PC-9 (cell line): ENCODE data around the gene MAP3K5. TPM values are rescaled to one million over a fixed set of nuclear protein-coding genes. Genes with fewer than 3 reads are reported as not detected.

ENCODE experiments used
- BruUV-seq: library from RNA; stranded (reverse); fragments of 400-500 nt; replicated peaks from 2 replicates; lab custom pipeline; 2021; lab: Mats Ljungman, UMichigan
- CTCF ChIA-PET: fragments of 300-600 bp; sonication (Branson Sonifier 250); formaldehyde crosslinking; loops from one replicate; lab custom pipeline; 2022; ENCODE audit warnings: antibody characterized with exemption; lab: Charles Lee
- POLR2A ChIA-PET: fragments of 300-600 bp; sonication (Branson Sonifier 250); formaldehyde crosslinking; loops from one replicate; lab custom pipeline; 2022; ENCODE audit warnings: antibody characterized with exemption; ENCODE audit not compliant: unreplicated experiment; lab: Charles Lee
- DNase-seq, 2 experiments: peaks; one replicate each; pipeline versions ENCODE4 v3.0.0 to v3.0.0-alpha.2; 2015 to 2022; ENCODE audit warnings: mixed read lengths in 1 of 2
- H2AFZ ChIP-seq: fragments of 200-600 bp; sonication (generic); 2 replicates; pipeline ENCODE4 v1.8.1; 2017; ENCODE audit warnings: antibody characterized with exemption
- H3F3A ChIP-seq: fragments of 200-600 bp; sonication (generic); 2 replicates; pipeline ENCODE4 v1.8.1; 2017; ENCODE audit warnings: antibody characterized with exemption, mild to moderate bottlenecking, low read depth; ENCODE audit not compliant: insufficient read depth
- H3K27ac ChIP-seq: fragments of 200-600 bp; sonication (generic); 2 replicates; pipeline ENCODE4 v1.6.1; 2016; ENCODE audit warnings: mixed run types
- H3K27me3 ChIP-seq: fragments of 200-600 bp; sonication (generic); 2 replicates; pipeline ENCODE4 v1.6.1; 2016; ENCODE audit warnings: low read depth, mixed run types; ENCODE audit not compliant: insufficient read depth
- H3K36me3 ChIP-seq: fragments of 200-600 bp; sonication (generic); 2 replicates; pipeline ENCODE4 v1.6.1; 2016; ENCODE audit warnings: low read depth, mixed run types
- H3K4me1 ChIP-seq: fragments of 200-600 bp; sonication (generic); replicated peaks from 2 replicates; pipeline ENCODE4 v1.6.1; 2016; ENCODE audit warnings: mixed run types; ENCODE audit not compliant: insufficient read depth
- H3K4me2 ChIP-seq: fragments of 200-600 bp; sonication (generic); 2 replicates; pipeline ENCODE4 v1.6.1; 2017; ENCODE audit warnings: mixed run types
- H3K4me3 ChIP-seq: fragments of 200-600 bp; sonication (generic); 2 replicates; pipeline ENCODE4 v1.6.1; 2016; ENCODE audit warnings: mixed run types
- H3K79me2 ChIP-seq: fragments of 200-600 bp; sonication (generic); 2 replicates; pipeline ENCODE4 v1.6.1; 2017; ENCODE audit warnings: low read depth, mixed run types
- H3K9me2 ChIP-seq: fragments of 200-600 bp; sonication (generic); 2 replicates; pipeline ENCODE4 v1.8.1; 2017; ENCODE audit warnings: mild to moderate bottlenecking; ENCODE audit not compliant: insufficient read depth
- H3K9me3 ChIP-seq: fragments of 200-600 bp; sonication (generic); 2 replicates; pipeline ENCODE4 v1.8.1; 2016; ENCODE audit warnings: low read depth; ENCODE audit not compliant: insufficient read depth
- H4K20me1 ChIP-seq: fragments of 200-600 bp; sonication (generic); 2 replicates; pipeline ENCODE4 v1.8.1; 2017; ENCODE audit not compliant: insufficient read depth
- EZH2 ChIP-seq: fragments of 200-600 bp; sonication (generic); IDR thresholded peaks from 2 replicates; pipeline ENCODE4 v1.8.0; 2017; ENCODE audit warnings: antibody characterized with exemption, low read depth
- intact Hi-C: fragments of 100-400 bp; cut with micrococcal nuclease; formaldehyde crosslinking; loops from one replicate; pipeline ENCODE4 v1.10.0; 2022; ENCODE audit not compliant: unreplicated experiment
- total RNA-seq: library from RNA; stranded (reverse); gene quantifications from 2 replicates; pipeline ENCODE4 v1.2.3, GENCODE V29; 2021
- TF ChIP-seq, protein P1 (sequence below): fragments of 200-600 bp; sonication (generic); conservative IDR thresholded peaks from 2 replicates; pipeline ENCODE4 v1.6.1; 2017; ENCODE audit warnings: mixed run types, antibody characterized with exemption, mild to moderate bottlenecking, moderate library complexity

MAP3K5 gene
- total RNA-seq, 1 experiment from 2014 or later: 10.9 TPM

DNA sequence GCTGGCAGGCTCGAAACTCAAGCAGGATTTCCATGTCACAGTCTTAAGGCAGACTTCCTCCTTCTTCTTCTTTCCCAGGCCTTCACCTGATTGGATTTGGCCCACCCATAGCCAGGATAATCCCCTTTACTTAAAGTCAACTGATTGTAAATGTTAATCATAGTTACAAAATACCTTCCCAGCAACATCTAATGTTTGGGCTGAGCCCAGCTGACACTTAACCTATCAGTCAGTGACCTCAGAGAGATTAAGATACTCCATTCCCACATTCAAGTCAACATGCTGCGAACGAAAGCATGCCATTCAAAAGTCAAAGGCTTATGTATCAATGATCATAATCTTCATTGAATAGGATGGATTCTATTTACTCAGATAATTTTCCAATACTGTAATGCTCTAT lies 258.0 kb downstream of the MAP3K5 start:
- no peak for TF ChIP-seq EZH2
- TF ChIP-seq, protein P1, sequence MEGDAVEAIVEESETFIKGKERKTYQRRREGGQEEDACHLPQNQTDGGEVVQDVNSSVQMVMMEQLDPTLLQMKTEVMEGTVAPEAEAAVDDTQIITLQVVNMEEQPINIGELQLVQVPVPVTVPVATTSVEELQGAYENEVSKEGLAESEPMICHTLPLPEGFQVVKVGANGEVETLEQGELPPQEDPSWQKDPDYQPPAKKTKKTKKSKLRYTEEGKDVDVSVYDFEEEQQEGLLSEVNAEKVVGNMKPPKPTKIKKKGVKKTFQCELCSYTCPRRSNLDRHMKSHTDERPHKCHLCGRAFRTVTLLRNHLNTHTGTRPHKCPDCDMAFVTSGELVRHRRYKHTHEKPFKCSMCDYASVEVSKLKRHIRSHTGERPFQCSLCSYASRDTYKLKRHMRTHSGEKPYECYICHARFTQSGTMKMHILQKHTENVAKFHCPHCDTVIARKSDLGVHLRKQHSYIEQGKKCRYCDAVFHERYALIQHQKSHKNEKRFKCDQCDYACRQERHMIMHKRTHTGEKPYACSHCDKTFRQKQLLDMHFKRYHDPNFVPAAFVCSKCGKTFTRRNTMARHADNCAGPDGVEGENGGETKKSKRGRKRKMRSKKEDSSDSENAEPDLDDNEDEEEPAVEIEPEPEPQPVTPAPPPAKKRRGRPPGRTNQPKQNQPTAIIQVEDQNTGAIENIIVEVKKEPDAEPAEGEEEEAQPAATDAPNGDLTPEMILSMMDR: no peak
- Histone ChIP-seq H3K27ac (no peak overlapping the region), H3K9me2 (0 out of 2 replicates have a peak, but pooled peaks cover 3% of the 10 kb centered on the region), H3K9me3 (no peaks in the 10 kb centered on the region), H2AFZ (no peak overlapping the region), H3K27me3 (no peaks in the 10 kb centered on the region), H3K36me3 (0 out of 2 replicates have a peak, but pooled peaks cover 4% of the 10 kb centered on the region), H3K79me2 (peaks cover 68% of the 10 kb centered on the region), H3K4me2 (no peak overlapping the region), H3K4me3 (no peak overlapping the region), H3K4me1 (no peaks in the 10 kb centered on the region), H3F3A (no peaks in the 10 kb centered on the region), H4K20me1 (peaks cover 36% of the 10 kb centered on the region; the same call in 1 of the 2 replicates)
- CTCF ChIA-PET: no interaction called here
- BruUV-seq: no TSS peak
- no peak for DNase-seq
- intact Hi-C loops: no loop called here
- POLR2A ChIA-PET: no interaction called here

DNA sequence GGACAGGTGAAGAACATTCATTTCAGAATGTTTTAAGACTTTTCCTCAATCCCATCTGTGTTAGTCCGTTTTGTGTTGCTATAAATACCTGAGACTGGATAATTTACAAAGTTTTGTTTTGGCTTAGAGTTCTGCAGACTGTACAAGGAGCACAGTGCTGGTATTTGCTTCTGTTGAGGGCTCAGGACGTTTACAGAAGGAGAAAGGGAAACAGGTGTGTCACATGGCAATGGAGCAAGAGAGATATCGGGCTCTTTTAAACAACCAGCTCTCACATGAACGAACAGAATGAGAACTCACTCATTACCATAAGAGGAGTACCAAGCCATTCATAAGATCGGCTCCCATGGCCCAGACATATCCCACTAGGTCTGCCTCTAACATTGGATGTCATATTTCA lies 258.8 kb downstream of the MAP3K5 start:
- Histone ChIP-seq H3K9me3 (no peaks in the 10 kb centered on the region), H3K9me2 (0 out of 2 replicates have a peak, but pooled peaks cover 3% of the 10 kb centered on the region), H4K20me1 (peaks cover 36% of the 10 kb centered on the region; the same call in 1 of the 2 replicates), H3K36me3 (0 out of 2 replicates have a peak, but pooled peaks cover 4% of the 10 kb centered on the region), H3K27ac (no peak overlapping the region), H3K4me1 (no peaks in the 10 kb centered on the region), H3K4me2 (no peak overlapping the region), H3K4me3 (no peak overlapping the region), H3F3A (no peaks in the 10 kb centered on the region), H2AFZ (no peak overlapping the region), H3K27me3 (no peaks in the 10 kb centered on the region), H3K79me2 (peaks cover 65% of the 10 kb centered on the region)
- TF ChIP-seq, protein P1: no peak
- no peak for TF ChIP-seq EZH2
- ChIA-PET POLR2A (no interaction called here), CTCF (no interaction called here)
- BruUV-seq: no TSS peak
- intact Hi-C loops: no loop called here
- DNase-seq: no peak

DNA sequence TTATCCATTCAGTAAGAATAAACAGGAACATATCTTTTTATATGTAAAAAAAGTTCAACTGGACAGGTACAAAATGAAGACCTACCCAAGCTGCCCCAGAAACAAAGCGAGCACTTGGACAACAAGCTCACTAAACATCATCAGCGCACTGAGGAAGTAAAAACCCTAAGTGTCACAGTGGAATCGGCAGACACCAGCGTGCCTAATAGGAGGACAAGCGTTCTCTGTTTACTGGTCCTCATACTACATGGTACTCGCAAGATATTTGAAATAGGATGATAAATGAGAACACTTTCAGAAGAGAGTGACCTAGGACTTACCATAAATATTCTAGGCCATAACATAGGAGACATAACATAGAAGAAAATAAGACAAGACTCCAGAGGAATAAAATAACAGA lies 260.2 kb downstream of the MAP3K5 start:
- H3K9me2 ChIP-seq: 0 out of 2 replicates have a peak, but pooled peaks cover 3% of the 10 kb centered on the region
- H3K4me1 ChIP-seq: no peaks in the 10 kb centered on the region
- no peaks in the 10 kb centered on the region for H3K9me3 ChIP-seq
- no peak overlapping the region for H3K4me3 ChIP-seq
- H3K27ac ChIP-seq: no peak overlapping the region
- POLR2A ChIA-PET: no interaction called here
- TF ChIP-seq, protein P1: no peak
- TF ChIP-seq EZH2: no peak
- BruUV-seq: no TSS peak
- DNase-seq: no peak
- intact Hi-C loops: no loop called here
- H3K4me2 ChIP-seq: no peak overlapping the region
- CTCF ChIA-PET: no interaction called here
- no peaks in the 10 kb centered on the region for H3K27me3 ChIP-seq
- H2AFZ ChIP-seq: no peak overlapping the region
- H3F3A ChIP-seq: no peaks in the 10 kb centered on the region
- peaks cover 31% of the 10 kb centered on the region; the same call in 1 of the 2 replicates for H4K20me1 ChIP-seq
- H3K79me2 ChIP-seq: peaks cover 68% of the 10 kb centered on the region
- H3K36me3 ChIP-seq: 0 out of 2 replicates have a peak, but pooled peaks cover 4% of the 10 kb centered on the region
